GM12864 (cell line): ENCODE measurements around the gene ZFPL1.

Source experiments
- DNase-seq: peaks from one replicate; pipeline ENCODE4 v3.0.0-alpha.2; 2011; ENCODE audit warnings: low read depth
- H3K4me3 ChIP-seq: 2 replicates; pipeline ENCODE4 v1.5.1; 2011; ENCODE audit warnings: mild to moderate bottlenecking, low read depth, low read length, control low read depth
- TF ChIP-seq, protein P1 (sequence below): IDR thresholded peaks from 2 replicates; pipeline ENCODE4 v1.5.1; 2011; ENCODE audit warnings: low read depth, mild to moderate bottlenecking, moderate library complexity, low read length, control low read depth, inconsistent platforms; ENCODE audit errors: missing control alignments

The ZFPL1 gene

DNA sequence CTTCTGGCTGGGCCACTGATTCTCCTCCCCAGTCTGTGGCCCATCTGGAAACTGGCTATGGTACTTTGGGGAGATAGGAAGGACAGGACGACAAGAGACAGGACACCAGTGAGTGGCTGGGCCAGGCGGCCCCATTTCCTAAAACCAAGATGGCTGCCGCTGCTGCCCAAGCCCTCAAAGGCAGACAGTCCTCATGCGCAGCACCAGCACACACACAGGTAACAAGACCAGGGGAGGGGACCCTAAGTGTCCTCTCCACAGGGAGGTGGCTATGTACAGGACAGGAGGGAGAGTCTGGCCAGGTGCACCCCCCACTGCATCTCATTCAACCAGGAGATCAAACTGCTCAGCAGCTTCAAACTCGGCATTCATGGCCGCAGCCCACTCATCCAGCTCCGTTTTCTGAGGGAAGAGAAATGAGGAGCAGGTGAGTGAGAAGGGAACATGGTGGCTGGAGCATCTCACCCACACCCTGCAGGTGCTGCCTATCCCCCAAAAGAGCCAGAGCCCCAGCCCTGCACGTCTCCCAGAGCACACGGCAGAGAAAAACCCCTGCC, 5.2 kb upstream of the ZFPL1 start:
- H3K4me3 ChIP-seq, result no peak overlapping the region
- no peak for DNase-seq

GRCh38 chr11:65083134-65083833, 738 bp upstream of the ZFPL1 start:
- H3K4me3 ChIP-seq, result peak overlapping the region; percentile 92
- TF ChIP-seq, protein P1, sequence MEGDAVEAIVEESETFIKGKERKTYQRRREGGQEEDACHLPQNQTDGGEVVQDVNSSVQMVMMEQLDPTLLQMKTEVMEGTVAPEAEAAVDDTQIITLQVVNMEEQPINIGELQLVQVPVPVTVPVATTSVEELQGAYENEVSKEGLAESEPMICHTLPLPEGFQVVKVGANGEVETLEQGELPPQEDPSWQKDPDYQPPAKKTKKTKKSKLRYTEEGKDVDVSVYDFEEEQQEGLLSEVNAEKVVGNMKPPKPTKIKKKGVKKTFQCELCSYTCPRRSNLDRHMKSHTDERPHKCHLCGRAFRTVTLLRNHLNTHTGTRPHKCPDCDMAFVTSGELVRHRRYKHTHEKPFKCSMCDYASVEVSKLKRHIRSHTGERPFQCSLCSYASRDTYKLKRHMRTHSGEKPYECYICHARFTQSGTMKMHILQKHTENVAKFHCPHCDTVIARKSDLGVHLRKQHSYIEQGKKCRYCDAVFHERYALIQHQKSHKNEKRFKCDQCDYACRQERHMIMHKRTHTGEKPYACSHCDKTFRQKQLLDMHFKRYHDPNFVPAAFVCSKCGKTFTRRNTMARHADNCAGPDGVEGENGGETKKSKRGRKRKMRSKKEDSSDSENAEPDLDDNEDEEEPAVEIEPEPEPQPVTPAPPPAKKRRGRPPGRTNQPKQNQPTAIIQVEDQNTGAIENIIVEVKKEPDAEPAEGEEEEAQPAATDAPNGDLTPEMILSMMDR, result peak; percentile 4
- no peak for DNase-seq

More for the DNA sequence above, 5.2 kb upstream of the ZFPL1 start:
- TF ChIP-seq, protein P1, result no peak

DNA sequence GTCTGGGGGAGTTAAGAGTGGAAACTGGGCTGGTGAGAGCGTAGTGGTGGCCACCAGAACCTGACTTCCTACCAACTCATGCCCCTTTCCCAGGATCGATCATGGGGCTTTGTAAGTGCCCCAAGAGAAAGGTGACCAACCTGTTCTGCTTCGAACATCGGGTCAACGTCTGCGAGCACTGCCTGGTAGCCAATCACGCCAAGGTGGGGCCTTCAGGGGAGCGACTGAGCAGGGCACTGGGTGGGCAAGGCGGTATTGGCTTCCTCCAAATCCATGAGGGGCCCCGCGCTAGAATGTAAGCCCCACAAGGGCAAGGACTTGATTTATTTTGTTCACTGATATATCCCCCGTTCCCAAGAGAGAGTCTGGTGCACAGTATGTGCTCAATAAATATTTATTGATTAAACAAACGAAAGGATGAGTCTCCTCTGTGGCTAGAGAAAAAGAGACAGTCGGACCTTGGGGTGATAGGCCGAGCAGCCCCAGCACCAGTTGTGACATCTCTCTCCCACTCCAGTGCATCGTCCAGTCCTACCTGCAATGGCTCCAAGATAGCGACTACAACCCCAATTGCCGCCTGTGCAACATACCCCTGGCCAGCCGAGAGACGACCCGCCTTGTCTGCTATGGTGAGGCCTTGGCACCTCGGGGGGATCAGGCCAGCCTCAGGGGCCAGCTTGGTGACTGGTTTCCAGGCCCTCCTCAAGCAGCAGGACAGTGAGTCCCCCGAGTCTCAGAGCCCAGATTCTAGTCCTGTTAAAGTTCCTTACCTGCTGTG, 765 bp downstream of the ZFPL1 start:
- DNase-seq, result no peak
- TF ChIP-seq, protein P1, result no peak
- H3K4me3 ChIP-seq, result peak overlapping the region; percentile 92

GRCh38 chr11:65085446-65085845, 1.4 kb downstream of the ZFPL1 start:
- TF ChIP-seq, protein P1, result no peak
- no peak overlapping the region; the same call in 1 of the 2 replicates for H3K4me3 ChIP-seq
- DNase-seq, result no peak

GRCh38 chr11:65086809-65087208, 2.8 kb downstream of the ZFPL1 start:
- TF ChIP-seq, protein P1, result no peak
- no peak overlapping the region for H3K4me3 ChIP-seq
- no peak for DNase-seq

DNA sequence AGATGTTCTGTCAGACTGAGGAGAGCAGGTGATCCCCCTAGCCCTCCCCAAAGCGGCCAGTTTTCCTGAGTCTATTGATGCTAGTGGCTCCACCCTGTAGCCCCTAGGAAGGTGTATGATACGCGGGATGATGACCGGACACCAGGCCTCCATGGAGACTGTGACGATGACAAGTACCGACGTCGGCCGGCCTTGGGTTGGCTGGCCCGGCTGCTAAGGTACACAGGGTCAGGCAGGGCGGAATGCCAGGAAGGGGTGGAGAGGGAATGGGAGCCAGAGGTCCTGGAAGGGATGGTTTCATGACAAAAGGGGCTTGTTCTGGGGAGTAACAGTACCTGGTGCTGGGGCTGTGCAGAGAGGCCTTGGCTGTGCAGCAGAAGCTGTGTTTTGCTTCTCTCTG, 3.2 kb downstream of the ZFPL1 start:
- TF ChIP-seq, protein P1, result no peak
- no peak overlapping the region for H3K4me3 ChIP-seq
- no peak for DNase-seq
